IMR-90 (cell line): Measurements from ENCODE around the gene PPP6R3.

Experiments used
- CHD1 ChIP-seq: IDR thresholded peaks from 2 replicates; pipeline ENCODE4 v1.6.1; 2012; ENCODE audit warnings: low read depth, low read length, improper control_type of control experiment
- POLR2A ChIP-seq: IDR thresholded peaks from 2 replicates; pipeline ENCODE4 v1.6.1; 2012; ENCODE audit warnings: mild to moderate bottlenecking, low read depth, low read length
- RCOR1 ChIP-seq: IDR thresholded peaks from 2 replicates; pipeline ENCODE4 v1.6.1; 2012; ENCODE audit warnings: mild to moderate bottlenecking, low read length, improper control_type of control experiment; ENCODE audit not compliant: insufficient replicate concordance
- RFX5 ChIP-seq: IDR thresholded peaks from 2 replicates; pipeline ENCODE4 v1.8.0; 2012; ENCODE audit warnings: low read depth, mild to moderate bottlenecking, low read length, moderate library complexity
- SMC3 ChIP-seq: fragments of 150-350 bp; IDR thresholded peaks from 2 replicates; pipeline ENCODE4 v1.6.1; 2016; ENCODE audit warnings: low read depth, mild to moderate bottlenecking, antibody characterized with exemption, low read length, moderate library complexity

DNA sequence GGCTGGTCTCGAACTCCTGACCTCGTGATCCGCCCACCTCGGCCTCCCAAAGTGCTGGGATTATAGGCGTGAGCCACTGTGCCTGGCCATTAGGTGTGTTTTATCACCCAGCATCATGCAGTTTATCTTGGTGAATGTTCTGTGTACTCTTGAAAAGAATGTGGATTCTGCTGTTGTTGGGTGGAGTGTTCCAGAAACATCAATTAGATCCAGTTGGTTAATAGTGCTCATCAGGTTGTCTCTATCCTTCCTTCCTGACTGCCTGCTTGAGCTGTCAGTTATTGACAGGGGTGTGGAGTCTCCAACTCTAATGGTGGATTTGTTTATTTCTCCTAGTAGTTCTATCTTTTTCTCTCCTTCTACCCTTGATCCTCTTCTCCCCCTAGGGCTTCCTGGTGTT is 30.2 kb upstream of the PPP6R3 start:
- TF ChIP-seq CHD1 (no peak), RFX5 (no peak), SMC3 (no peak), POLR2A (no peak), RCOR1 (no peak)
